Gastroesophageal sphincter (tissue), 3 donors: Measurements from ENCODE around the gene NECTIN3.

Source experiments
- CTCF ChIP-seq, 4 experiments: fragments of 200-600 bp in 2 of 4; fragments of 450-650 bp in 2 of 4; sonication (generic) in 1 of 4; IDR thresholded peaks; one replicate each; pipeline ENCODE4 v1.5.1; 2017 to 2019; ENCODE audit warnings: antibody characterized with exemption in 4 of 4, mild to moderate bottlenecking in 2 of 4, moderate library complexity in 2 of 4
- EP300 ChIP-seq: sonication (generic); formaldehyde crosslinking; IDR thresholded peaks from one replicate; pipeline ENCODE4 v1.6.1; 2017; ENCODE audit warnings: antibody characterized with exemption, mild to moderate bottlenecking
- POLR2A ChIP-seq, 2 donors: fragments of 450-650 bp; IDR thresholded peaks; one replicate each; pipeline ENCODE4 v1.6.1; 2017; ENCODE audit warnings: antibody characterized with exemption in 2 of 2, mild to moderate bottlenecking in 2 of 2, moderate library complexity in 1 of 2
- POLR2AphosphoS5 ChIP-seq: sonication (generic); formaldehyde crosslinking; IDR thresholded peaks from one replicate; pipeline ENCODE4 v1.6.1; 2017; ENCODE audit warnings: antibody characterized with exemption

GRCh38 chr3:111032677-111033076 is 38.9 kb upstream of the NECTIN3 start:
- TF ChIP-seq POLR2A (IDR thresholded peaks at IDR 0.05) (no peak), CTCF (IDR thresholded peaks at IDR 0.05) (no peak), EP300 (no peak), POLR2AphosphoS5 (no peak)
